OCI-M1 (cell line): Measurements from ENCODE around the gene ZNF33B.
"Not testable (repeated sequence)": the region's sequence is repeated elsewhere in the genome, so short reads cannot be mapped to it uniquely, and the experiment has no call there.

Experiments used
- DNase-seq: peaks from one replicate; lab custom pipeline; 2025; lab: John Stamatoyannopoulos, UW

The ZNF33B gene

DNA sequence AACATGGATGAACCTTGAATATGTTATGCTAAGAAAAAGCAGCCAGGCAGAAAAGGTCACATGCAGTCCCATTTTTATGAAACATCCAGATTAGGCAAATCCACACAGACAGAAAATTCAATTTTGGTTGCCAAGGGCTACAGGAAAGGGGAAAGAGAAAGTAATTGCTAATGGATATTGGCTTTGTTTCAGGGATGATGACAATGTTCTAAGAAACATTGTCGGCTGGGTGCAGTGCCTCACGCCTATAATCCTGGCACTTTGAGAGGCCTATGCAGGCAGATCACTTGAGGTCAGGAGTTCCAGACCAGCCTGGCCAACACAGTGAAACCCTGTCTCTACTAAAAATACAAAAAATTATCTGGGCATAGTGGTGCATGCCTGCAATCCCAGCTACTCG, 23.0 kb downstream of the ZNF33B start:
- DNase-seq: peak; percentile 14

DNA sequence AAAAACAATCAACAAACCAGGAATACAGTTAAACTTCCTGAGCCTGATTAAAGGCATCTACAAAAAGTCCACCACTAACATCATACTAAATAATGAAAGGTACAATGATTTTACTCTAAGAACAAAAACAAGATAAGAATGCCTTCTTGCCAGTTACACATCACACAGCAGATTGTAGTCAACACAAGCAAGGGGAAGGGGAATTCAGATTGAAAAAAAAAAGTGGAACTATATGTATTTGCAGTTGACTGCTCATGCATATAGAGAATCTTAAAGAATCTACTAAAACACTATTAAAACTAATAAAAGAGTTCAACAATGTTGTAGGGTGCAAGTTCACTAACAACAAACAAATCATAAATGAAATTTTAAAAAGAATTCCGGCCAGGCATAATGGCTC, 28.5 kb downstream of the ZNF33B start:
- no peak for DNase-seq

DNA sequence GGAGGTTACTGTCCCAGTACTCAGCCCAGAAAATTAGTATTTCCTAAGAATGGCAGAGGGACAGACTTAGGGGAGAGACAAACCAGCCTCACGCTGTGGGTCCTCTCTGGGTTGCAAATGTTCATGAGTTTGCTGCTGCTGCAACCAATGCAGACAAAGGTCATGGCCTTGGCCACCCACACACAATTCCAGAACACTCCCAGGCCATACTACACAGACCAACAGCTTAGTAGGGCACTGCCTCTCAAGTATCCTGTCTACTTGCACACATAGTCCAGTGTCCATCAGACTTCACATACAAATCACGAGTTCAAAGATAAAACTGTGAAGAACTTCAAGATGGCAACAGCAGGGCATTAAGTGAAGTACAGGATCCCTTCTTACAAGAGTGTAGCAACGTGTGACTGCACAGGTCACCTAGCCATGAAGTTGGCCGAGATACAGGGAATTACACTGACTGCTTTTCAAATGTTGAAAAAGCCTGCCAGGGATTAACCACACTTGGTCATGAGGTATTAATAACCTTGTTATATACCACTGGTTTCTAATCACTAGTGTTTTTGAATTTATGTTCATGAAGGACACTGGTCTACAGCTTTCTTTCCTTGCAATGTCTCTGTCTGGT, 40.0 kb downstream of the ZNF33B start:
- no peak for DNase-seq

DNA sequence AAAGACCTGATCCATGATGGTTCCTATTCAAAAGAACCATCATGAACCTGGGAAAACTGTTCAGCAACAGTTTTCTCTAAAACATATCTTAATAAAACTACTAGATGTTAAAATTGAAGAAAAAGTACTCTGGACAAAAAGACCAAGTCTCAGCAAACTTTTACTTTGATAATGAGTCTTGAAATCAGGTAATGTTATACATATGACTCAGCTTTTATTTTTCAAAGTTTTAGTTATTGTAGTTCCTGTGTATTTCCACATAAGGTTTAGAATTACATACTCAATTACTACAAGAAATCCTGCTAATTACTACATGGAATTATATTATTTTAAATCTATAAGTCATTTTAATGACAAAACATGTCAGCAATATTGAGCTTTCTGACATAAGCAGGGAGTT, 42.2 kb downstream of the ZNF33B start:
- no peak for DNase-seq

DNA sequence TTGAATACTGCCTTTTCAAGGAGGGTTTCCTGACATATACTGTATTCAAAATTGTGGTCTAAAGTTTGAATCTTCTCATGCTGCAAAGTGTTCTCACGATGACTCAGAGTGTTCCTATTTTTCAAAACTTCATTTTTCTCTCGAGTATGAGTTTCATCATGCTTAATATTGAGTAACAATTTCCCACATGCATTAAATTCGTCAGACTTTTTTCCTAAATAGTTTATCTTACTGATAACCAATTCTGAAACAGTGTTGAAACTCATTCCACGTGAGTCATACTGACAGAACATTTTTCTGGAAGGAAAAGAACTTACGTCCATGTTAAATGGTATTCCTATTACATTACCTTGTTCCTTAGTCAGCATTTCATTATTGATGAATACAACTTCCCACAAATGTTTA, 44.1 kb downstream of the ZNF33B start:
- no peak for DNase-seq

DNA sequence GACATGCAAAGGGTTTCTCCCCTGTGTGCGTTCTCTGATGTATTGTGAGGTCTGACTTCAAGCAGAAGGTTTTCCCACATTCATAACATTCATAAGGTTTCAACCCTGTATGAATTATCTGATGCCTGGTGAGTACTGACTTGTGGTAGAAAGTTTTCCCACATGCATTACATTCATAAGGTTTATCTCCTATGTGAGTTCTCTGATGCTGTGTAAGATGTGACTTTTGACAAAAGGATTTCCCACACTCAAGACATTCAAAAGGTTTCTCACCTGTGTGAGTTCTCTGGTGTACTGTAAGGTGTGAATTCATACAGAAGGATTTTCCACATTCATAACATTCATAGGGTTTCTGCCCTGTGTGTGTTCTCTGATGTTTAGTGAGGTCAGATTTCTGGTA, 45.1 kb downstream of the ZNF33B start:
- no peak for DNase-seq

DNA sequence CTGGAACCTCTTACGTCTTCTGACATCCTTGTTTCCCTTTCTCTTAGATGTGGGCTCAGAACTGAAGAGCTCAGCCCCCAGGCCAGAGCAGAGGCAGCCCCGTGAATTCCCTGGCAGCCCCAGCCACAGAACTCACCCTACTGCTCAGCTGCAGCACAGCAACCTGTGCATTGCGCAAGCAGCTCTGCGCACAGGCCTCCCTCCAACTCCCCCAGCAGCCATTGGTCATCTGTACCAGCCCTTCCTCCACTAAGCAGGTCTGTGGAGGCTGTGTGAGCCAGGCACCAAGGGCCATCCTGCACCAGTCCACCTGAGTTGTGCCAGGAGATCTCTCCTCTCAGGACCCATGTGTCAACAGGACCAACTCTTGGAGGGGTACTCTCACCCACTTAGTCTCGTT, 54.5 kb downstream of the ZNF33B start:
- DNase-seq: no peak

DNA sequence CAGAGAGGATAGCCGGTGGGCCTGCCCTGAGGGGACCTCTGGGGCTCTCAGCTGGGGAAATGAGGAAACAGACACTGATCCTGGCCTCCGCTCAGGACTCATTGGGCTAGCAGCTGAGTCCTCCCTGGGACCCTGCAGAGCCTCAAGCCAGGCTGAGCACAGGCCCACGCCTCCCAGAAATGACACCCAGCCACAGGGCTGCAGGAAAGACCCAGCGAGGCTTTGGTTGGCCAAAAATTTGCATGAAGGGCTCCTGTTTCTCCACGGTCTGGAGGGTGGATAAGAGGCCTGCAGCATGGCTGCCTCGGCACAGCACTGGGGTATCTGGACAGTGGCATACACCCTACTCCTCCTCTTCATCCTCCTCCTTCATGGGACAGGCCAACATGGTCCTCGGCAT, 60.4 kb downstream of the ZNF33B start:
- DNase-seq: no peak

DNA sequence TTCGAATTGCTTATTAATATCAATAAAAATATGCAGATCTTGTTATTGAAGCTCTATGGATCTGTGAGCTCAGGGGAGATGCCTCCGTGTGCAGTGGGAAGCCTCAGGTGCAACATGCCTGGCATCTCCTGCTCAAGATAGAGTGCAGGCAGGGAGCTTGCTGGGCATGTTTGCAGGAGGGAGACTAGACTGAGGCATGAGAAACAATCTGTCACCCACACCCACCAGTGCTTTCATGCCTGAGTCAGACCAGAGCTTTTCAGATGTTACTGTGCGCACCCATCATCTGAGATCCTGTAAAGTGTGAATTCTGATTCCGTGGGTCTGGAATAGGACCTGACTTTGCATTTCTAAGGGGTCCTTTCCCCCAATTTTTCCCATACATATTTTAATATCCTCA, 62.0 kb downstream of the ZNF33B start:
- DNase-seq: no peak

DNA sequence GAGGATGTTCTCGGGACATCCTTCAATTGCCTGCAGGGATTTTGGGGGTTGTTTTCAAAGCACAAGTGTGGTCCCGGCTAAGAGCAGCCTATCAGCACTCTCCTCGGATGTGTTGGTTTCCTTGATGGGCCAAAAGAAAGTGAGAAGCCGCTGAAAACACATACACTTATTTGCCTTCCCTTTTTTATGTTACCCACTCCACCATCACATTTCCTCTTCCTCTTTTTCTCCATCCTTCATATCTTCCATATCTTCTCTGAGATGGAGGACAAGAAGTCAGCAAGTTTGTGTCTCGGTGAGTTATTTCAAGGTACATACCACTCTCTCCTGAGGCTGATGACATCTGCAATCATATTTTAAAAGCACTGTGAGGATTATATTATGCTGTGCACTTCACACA, 64.0 kb downstream of the ZNF33B start:
- peak; percentile 25 for DNase-seq

DNA sequence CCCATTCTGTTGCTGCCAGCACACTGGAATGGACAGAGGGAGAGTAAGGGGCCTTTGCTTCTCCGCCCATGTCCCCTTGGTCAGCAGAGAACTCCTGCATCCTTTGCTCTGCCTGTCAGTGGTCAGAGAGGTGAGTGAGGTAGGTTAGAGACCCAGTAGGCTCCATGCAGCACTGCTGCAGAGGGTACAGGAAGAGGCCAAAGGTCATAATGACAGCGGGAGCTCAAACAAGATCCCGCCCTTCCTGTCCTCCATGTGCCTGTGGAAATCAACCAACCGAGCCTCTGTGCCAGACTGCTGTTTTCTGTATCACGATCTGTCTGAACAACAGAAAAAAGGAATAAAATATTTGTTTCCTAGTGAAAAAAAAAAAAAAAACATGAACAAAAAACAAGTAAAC, 81.4 kb downstream of the ZNF33B start:
- DNase-seq: no peak

DNA sequence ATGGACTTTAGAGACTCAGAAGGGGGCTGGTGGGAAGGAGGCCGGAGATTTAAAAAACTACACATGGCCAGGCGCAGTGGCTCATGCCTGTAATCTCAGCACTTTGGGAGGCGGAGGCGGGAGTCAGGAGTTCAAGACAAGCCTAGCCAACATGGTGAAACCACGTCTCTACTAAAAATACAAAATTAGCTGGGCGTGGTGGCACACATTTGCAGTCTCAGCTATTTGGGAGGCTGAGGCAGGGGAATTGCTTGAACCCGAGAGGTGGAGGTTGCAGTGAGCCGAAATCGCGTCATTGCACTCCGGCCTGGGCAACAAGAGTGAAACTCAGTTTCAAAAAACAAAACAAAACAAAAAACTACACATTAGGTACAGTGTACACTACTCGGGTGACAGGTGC, 84.8 kb downstream of the ZNF33B start:
- not testable (repeated sequence) for DNase-seq

DNA sequence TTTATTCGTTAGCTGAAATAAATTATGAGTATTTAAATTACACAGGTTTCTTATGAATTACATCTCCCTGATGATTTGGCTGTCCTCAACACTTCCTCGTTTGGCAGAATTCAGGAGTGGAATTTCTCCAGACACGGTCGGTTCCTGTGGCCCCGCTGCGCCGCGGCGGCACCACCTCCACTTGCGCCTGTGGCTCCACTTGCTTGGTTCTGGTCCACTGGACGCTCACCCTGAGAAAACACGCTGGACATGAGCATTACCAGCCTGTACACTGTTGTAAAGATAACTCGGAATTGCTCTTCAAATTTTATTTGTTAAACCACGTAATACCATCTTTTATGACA, 85.3 kb downstream of the ZNF33B start:
- DNase-seq: no peak

DNA sequence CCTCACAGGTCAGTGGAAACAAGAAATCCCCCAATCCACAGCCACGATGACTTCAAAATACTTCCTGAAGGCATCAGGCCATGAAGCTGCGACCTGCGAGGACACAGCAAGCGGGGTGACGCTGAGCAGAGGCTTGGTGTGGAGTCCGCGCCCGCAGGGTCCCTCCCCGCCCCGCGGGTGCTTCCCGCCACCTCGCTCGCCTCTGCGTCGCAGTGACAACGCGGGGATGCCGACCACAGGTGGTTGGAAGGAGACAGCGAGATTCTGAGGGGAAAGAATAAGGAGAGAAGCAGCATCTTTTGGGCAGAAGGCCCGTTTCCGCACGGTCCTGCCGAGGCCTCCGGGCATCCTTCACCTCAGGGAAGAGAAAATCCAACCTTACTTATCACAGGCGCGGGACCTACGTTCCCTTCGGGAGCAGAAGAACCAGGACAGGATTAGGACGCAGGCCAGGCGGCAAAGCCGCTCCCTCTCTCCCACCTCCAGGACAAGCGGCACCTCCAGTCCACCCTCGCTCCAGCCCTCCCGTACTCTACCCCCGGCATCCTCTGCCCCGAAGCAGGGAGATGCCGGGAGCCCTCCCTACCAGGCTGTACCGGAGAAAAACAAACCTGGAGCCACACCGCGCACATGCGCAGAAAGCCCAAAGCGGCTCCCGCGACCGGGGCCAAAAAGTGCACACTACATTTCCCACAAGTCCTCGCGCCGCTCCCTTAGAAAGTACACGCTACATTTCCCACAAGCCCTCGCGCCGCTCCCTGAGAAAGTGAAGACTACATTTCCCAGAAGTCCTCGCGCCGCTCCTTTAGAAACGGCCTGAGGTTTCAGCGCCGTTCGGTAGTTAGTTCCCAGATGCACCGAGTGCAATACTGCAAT, 85.9 kb downstream of the ZNF33B start:
- DNase-seq: peak; percentile 99

DNA sequence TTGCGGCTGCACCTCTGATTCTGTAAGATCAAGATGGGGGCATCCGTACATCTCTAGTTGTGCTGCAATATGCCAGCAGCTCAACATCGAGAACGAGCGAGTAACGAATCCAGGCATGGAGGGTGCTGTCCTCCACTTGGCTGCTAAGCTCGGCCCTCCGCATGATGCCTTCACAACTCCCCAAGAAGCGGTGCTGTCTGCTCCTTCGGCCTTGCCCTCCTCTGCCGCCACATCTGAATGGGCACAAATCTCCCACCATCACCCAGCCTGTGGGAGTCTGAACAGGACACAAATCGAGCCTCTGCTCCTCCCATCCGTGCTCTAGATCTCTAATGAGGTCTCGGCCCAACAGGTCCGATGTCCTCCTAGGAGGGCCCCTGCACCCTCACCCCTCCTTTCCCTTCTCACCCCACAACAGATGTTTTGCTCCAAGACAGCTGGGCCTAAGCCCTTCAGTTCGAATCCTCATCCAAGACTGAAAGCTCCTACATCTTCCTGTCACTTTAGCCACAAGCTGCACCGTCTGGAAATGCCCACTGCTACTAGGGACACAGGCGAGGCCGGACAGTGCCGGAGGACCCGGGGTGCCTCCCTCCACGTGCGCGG, 86.7 kb downstream of the ZNF33B start:
- peak; percentile 54 for DNase-seq

DNA sequence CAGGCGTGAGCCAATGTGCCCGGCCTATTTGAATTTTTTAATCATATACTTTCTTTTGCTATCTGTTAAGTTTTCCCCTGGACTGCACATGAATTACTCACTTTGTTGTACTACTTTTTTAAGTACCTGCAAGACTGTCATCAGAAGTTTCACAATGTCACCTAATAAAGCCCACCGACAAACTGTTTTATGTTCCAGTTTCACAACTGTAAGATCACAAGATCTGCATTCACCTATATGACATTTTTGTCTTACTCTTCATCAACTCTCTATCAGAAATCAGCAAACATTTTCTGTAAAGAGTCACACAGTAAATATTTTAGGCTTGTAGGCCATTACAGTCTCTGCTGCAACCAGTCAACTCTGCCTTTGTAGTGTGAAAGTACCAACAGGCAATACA, 88.5 kb downstream of the ZNF33B start:
- no peak for DNase-seq

DNA sequence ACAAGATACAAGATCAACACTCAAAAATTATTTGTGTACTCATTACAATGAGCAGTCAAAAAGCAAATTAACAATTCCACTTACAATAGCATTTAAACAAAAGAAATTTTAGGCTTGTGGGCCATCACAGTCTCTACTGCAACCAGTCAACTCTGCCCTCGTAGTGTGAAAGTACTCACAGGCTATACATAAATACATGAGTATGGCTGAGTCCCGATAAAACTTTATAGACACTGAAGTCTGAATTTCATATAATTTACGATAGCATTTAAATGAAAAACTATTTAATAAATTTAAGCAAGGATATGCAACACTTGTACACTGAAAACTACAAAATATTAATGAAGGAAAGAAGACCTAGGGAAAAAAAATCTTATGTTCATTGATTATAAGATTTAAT, 90.1 kb downstream of the ZNF33B start:
- no peak for DNase-seq

DNA sequence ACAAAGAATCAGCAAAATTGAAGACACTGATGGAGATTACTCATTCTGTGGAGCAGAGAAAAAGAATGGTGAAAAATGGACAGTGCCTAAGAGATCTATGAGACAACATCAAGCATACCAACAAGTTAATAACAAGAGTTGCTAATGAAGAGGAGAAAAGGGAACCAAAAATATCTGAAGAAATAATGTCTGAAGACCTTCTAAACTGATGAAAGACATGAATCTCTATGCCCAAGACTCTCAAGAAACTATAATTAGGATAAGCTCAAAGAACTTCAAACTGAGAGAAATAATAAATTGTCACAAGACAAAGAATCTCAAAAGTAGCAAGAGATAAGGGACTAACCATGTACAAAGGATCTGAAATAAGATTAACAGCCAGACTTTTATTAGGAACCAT, 93.4 kb downstream of the ZNF33B start:
- peak; percentile 39 for DNase-seq

DNA sequence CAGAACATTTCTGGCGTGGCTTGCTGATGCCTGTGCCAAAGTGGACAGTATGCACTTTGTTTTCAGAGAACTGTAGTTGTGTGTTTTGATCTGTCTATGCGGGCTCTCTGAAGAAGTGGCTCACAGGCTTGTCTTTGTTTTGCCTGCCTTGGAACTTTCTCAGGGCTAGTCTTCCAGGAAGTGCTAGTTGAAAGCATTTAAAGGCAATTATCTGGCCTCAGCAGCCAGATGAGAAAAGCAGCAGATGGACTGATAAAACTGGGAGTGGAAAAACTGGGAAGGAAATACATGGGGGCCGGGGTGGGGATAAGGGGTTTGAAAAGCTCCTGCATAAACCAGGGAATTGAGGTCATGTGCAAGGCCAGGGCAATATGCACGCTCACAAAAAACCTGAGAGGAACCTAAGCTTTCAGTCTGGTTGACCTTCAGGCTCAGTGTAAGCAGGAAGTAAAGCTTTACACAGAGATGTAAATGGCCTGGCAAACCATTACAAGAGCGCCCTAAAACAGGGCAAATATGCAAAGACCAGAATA, 94.5 kb downstream of the ZNF33B start:
- peak; percentile 49 for DNase-seq
